Measurements from ENCODE around the gene CUL5. TPM values are rescaled to one million over a fixed set of nuclear protein-coding genes. Genes with fewer than 3 reads are reported as not detected.
A peak's percentile ranks its signal among the peaks of the same experiment; 100 is the strongest.

CUL5 gene
- total RNA-seq, 1 donor from 2014 or later: 42.5 TPM

DNA sequence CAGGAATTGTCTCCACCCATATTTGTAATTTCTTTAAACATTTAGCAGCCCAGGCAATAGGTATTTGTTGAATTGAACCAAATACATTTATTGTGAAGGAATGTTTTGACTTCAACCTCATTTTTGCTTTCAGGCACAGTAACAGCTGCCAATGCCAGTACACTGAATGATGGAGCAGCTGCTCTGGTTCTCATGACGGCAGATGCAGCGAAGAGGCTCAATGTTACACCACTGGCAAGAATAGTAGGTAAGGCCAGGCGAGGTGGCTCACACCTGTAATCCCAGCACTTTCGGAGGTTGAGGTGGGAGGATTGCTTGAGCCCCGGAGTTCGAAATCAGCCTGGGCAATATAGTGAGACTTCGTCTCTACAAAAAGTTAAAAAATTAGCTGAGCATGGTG is 133.6 kb downstream of the CUL5 start:
- H3K4me1 ChIP-seq: peaks cover 5% of the 10 kb centered on the region
- intact Hi-C loops (cut with micrococcal nuclease): no loop called here
- no peaks in the 10 kb centered on the region for H3K27me3 ChIP-seq (ENCODE audit: low read depth)
- no peak overlapping the region for H3K27ac ChIP-seq (replicated peaks)
- H3K4me3 ChIP-seq: no peak overlapping the region
- peaks cover 93% of the 10 kb centered on the region for H3K36me3 ChIP-seq
- no peaks in the 10 kb centered on the region for H3K9me3 ChIP-seq (replicated peaks)
- DNase-seq: no peak
- no peak for TF ChIP-seq CTCF (IDR thresholded peaks at IDR 0.05; ENCODE audit: borderline replicate concordance)

- H3K4me1 ChIP-seq: peaks cover 18% of the 10 kb centered on the region
- H3K9me3 ChIP-seq (replicated peaks): no peaks in the 10 kb centered on the region
- no peak for DNase-seq
- H3K36me3 ChIP-seq: peaks cover 100% of the 10 kb centered on the region
- H3K4me3 ChIP-seq: no peak overlapping the region
- intact Hi-C loops (cut with micrococcal nuclease): no loop called here
- H3K27me3 ChIP-seq (ENCODE audit: low read depth): no peaks in the 10 kb centered on the region
- H3K27ac ChIP-seq (replicated peaks): no peak overlapping the region
- no peak for TF ChIP-seq CTCF (IDR thresholded peaks at IDR 0.05; ENCODE audit: borderline replicate concordance)
These were observed 135.9 kb downstream of the CUL5 start for GRCh38 chr11:108144615-108145014.

DNA sequence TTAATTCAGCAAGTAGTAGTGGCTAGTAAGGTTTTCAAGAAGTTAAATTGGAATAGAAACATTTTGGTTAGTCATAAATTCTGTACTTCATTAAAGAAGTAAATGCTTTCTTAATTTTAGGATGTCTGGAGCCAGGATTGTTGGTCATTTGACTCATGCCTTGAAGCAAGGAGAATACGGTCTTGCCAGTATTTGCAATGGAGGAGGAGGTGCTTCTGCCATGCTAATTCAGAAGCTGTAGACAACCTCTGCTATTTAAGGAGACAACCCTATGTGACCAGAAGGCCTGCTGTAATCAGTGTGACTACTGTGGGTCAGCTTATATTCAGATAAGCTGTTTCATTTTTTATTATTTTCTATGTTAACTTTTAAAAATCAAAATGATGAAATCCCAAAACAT is 138.5 kb downstream of the CUL5 start:
- Histone ChIP-seq H3K27ac (replicated peaks) (peak overlapping the region; percentile 45), H3K36me3 (peaks cover 98% of the 10 kb centered on the region)

GRCh38 chr11:108148556-108148955 is 139.9 kb downstream of the CUL5 start:
- no peak overlapping the region for H3K4me3 ChIP-seq
- H3K27me3 ChIP-seq (ENCODE audit: low read depth): no peaks in the 10 kb centered on the region
- no peak for DNase-seq
- no peak for TF ChIP-seq CTCF (IDR thresholded peaks at IDR 0.05; ENCODE audit: borderline replicate concordance)
- intact Hi-C loops (cut with micrococcal nuclease): no loop called here
- H3K36me3 ChIP-seq: peaks cover 94% of the 10 kb centered on the region
- peak overlapping the region; percentile 45 for H3K27ac ChIP-seq (replicated peaks)
- peaks cover 18% of the 10 kb centered on the region for H3K4me1 ChIP-seq
- no peaks in the 10 kb centered on the region for H3K9me3 ChIP-seq (replicated peaks)

More for the DNA sequence above, 138.5 kb downstream of the CUL5 start:
- Histone ChIP-seq H3K4me3 (no peak overlapping the region), H3K9me3 (replicated peaks) (no peaks in the 10 kb centered on the region), H3K4me1 (peaks cover 18% of the 10 kb centered on the region), H3K27me3 (ENCODE audit: low read depth) (no peaks in the 10 kb centered on the region)
- no peak for TF ChIP-seq CTCF (IDR thresholded peaks at IDR 0.05; ENCODE audit: borderline replicate concordance)
- intact Hi-C loops (cut with micrococcal nuclease): no loop called here
- no peak for DNase-seq

DNA sequence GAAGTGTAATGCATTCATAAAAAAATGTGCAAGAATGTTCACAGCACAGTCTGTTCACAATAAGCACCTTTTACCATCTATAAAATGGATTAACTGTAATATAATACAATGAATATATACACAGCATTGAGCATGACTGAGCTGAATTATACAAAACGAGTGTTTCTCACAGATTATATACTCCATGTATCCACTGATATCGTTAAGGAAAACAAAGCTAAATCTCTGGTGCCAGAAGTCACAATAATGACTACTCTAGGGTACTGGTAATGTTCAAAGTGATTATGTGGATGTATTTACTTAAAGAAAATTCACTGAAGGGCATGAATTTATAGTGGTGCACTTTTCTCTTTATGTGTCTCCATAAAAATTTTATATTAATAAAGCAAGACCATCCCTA is 145.9 kb downstream of the CUL5 start:
- DNase-seq: no peak
- H3K36me3 ChIP-seq: peaks cover 83% of the 10 kb centered on the region
- H3K4me3 ChIP-seq: no peak overlapping the region
- no peak for TF ChIP-seq CTCF (IDR thresholded peaks at IDR 0.05; ENCODE audit: borderline replicate concordance)
- no peaks in the 10 kb centered on the region for H3K9me3 ChIP-seq (replicated peaks)
- no peaks in the 10 kb centered on the region for H3K27me3 ChIP-seq (ENCODE audit: low read depth)
- no peak overlapping the region for H3K27ac ChIP-seq (replicated peaks)
- no peaks in the 10 kb centered on the region for H3K4me1 ChIP-seq
- intact Hi-C loops (cut with micrococcal nuclease): no loop called here

Other genes starting within 250 kb of the CUL5 start
- gene SLC35F2, start 150.1 kb upstream of the CUL5 start, total RNA-seq: 1.0 TPM
- 0.52 TPM for gene RAB39A, start 80.5 kb upstream of the CUL5 start, total RNA-seq
- 404 TPM for gene ACAT1, start 112.7 kb downstream of the CUL5 start, total RNA-seq
- 6.3 TPM for gene NPAT, start 213.7 kb downstream of the CUL5 start, total RNA-seq
- 30.1 TPM for gene ATM, start 214.2 kb downstream of the CUL5 start, total RNA-seq